GM21717 (cell line): ENCODE results near the gene MATR3.
A peak's percentile ranks its signal among the peaks of the same experiment; 100 is the strongest.
"Not testable (repeated sequence)": the region's sequence is repeated elsewhere in the genome, so short reads cannot be mapped to it uniquely, and the experiment has no call there.

Experiments
- ATAC-seq: cut with Tn5 transposase; IDR thresholded peaks from one replicate; pipeline ENCODE4 v1.9.1; 2021; ENCODE audit warnings: mild to moderate bottlenecking, moderate library complexity; ENCODE audit not compliant: unreplicated experiment

The MATR3 gene

GRCh38 chr5:139296862-139297326 is 3.4 kb downstream of the MATR3 start:
- no peak for ATAC-seq

GRCh38 chr5:139297439-139298133 is 4.0 kb downstream of the MATR3 start:
- no peak for ATAC-seq

- ATAC-seq: no peak
Measured at GRCh38 chr5:139298242-139298641, 4.7 kb downstream of the MATR3 start.

GRCh38 chr5:139299486-139299885 is 5.9 kb downstream of the MATR3 start:
- ATAC-seq: no peak

- no peak for ATAC-seq
Measured at GRCh38 chr5:139301808-139302499, 8.4 kb downstream of the MATR3 start.

GRCh38 chr5:139304391-139305324 is 11.1 kb downstream of the MATR3 start:
- no peak for ATAC-seq

GRCh38 chr5:139306197-139306596 is 12.7 kb downstream of the MATR3 start:
- no peak for ATAC-seq

- ATAC-seq: no peak
Measured at GRCh38 chr5:139306628-139307379, 13.3 kb downstream of the MATR3 start.

- no peak for ATAC-seq
Measured at GRCh38 chr5:139308797-139309196, 15.3 kb downstream of the MATR3 start.

- not testable (repeated sequence) for ATAC-seq
Measured at GRCh38 chr5:139310715-139311186, 17.2 kb downstream of the MATR3 start.

- no peak for ATAC-seq
Measured at GRCh38 chr5:139312075-139312474, 18.5 kb downstream of the MATR3 start.

- no peak for ATAC-seq
Measured at GRCh38 chr5:139314276-139314675, 20.7 kb downstream of the MATR3 start.

GRCh38 chr5:139315056-139315615 is 21.6 kb downstream of the MATR3 start:
- ATAC-seq: no peak

GRCh38 chr5:139335811-139336210 is 42.3 kb downstream of the MATR3 start:
- ATAC-seq: no peak

GRCh38 chr5:139340051-139340450 is 46.5 kb downstream of the MATR3 start:
- no peak for ATAC-seq

- ATAC-seq: peak; percentile 21
Measured at GRCh38 chr5:139341187-139341688, 47.7 kb downstream of the MATR3 start.

GRCh38 chr5:139341689-139342422 is 48.3 kb downstream of the MATR3 start, which contains the start of gene PAIP2:
PAIP2 (plus strand) TSS chr5:139341854; CDS start chr5:139363785, 21,931 bp downstream.
- ATAC-seq: peak; percentile 90

GRCh38 chr5:139342423-139342723 is 48.8 kb downstream of the MATR3 start:
- no peak for ATAC-seq

GRCh38 chr5:139343476-139343875 is 49.9 kb downstream of the MATR3 start:
- ATAC-seq: no peak
